Stimulated activated naive CD4-positive, alpha-beta T cell treated with Interleukin-2 at 50 U/mL for 16 hours (primary cell): ENCODE results near the gene GRB14.

ENCODE experiments used
- DNase-seq: peaks from one replicate; lab custom pipeline; 2025; lab: John Stamatoyannopoulos, UW

Gene GRB14

GRCh38 chr2:164613321-164613982 lies 7.8 kb downstream of the GRB14 start:
- DNase-seq: no peak

DNA sequence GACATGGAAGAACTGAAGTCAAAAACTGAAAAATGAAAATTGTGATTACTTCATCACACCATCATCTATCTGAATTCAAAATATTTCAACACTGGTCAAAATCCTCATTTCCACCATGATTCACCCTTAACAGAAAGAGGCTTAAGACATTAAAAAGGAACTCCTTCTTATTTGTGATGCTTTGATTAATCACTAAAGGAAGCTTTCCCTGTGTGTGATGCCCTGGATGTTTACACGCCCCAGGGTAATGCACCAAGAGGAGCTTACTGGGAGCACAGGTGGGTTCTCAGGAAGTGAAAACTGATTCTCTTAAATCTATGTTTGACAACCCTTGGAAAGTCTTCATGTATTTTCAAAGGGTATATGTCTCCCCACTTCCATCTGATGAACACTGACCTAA lies 11.5 kb downstream of the GRB14 start:
- DNase-seq: no peak

GRCh38 chr2:164606557-164606956 lies 14.7 kb downstream of the GRB14 start:
- no peak for DNase-seq

DNA sequence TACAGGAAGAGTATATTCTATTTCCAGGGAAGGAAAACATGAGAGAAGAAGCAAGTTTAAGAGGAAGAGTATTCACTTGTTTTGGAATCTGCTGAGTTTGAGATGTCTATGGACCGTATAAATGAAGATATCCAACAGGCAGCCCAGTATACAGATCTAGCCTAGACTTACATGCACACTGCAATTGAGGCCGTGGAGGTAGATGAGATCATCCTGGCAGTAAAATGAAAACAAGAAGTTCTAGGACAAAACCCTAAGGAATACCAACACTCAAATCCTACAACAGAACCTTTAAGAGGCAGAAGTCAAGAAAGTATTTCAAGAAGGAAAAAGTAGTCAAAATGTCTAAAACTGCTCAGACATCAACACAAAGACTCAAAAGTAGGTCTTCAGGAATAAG lies 16.0 kb downstream of the GRB14 start:
- DNase-seq: no peak

- no peak for DNase-seq
Measured at GRCh38 chr2:164600763-164601162, 20.5 kb downstream of the GRB14 start.

DNA sequence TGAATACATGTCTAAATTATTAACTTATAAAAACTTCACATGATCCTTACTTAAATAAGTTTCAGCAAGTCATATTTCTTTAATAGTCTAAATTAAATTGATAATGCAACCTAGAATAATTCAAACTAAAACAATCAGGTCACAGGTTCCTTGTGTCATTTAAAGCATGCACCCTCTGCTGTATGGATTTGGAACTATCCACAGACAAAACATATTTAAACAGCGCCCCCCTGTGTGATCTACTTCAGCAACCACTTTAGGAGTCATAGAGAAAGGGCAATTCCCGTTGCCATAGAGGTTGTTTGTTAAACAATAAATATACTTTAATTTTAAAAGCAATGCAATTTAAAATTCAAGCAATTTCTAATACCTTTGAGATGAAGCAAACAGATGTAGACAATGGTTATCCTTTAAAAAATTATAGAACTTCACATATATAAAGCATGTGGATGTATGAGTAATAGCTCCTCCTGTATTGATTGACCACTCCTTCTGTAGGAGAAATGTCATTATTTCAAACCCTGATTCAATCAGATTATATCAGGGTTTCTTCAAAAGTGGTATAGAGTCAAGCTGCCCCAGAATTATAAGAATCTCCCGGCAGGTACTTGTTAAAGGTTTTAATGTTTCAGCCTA lies 21.2 kb downstream of the GRB14 start:
- no peak for DNase-seq

GRCh38 chr2:164597983-164598382 lies 23.3 kb downstream of the GRB14 start:
- no peak for DNase-seq

GRCh38 chr2:164595031-164595430 lies 26.3 kb downstream of the GRB14 start:
- DNase-seq: no peak

DNA sequence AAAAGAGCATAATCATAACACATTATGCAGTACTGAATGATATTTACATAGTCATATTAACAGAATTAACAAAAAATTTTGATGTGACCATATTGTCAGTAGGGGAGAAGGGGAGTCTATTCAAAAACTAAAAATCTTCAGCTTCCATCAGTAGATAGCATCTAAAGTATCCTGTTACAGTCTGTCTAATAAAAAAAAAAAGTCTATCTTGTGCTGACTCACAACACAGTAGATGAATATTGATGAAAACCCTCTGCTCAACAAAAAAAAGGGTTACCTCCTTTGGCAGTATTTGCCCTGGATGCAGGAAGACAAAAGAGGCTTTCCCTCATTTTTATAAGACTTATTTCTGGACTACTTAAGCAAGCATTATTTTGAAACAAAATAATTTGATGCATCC lies 27.3 kb downstream of the GRB14 start:
- DNase-seq: no peak

DNA sequence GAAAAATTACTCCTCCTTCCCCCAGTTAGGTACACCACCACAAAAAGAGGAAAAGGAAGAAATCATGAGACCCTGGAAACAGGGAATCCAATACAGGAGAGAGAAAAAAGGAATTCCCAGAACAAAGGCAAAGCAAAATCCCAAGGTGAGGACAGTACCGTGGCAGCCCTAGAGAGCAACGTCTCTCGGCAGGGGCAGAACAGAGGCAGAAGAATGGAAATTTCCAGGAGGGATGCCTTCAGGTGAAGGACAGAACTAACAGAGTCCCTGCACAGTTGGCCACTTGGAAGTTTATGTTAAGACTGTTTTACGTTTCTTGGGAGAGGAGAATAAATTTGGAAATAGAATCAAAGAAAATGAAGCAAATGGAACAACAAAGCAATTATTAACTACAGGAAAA lies 27.7 kb downstream of the GRB14 start:
- DNase-seq: no peak

- no peak for DNase-seq
Measured at GRCh38 chr2:164589522-164589921, 31.8 kb downstream of the GRB14 start.

GRCh38 chr2:164581050-164581449 lies 40.2 kb downstream of the GRB14 start:
- no peak for DNase-seq

DNA sequence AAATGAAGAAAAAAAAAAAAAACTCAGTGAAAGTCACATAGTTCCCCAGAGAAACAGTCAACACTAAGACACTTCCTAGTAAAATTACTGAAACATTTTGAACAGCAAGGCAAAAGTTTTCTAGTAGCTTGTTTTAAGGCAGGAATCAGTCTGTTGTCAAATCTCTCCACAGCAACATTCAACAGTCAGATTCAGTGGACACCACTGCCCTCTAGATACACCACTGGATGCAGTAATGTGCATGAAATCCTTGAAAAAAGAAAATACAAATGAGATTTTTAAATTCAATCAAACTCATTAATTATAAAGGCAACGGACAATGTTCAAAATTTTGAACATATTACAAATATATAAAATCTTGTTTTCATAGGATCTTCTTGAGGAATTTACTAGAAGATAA lies 46.4 kb downstream of the GRB14 start:
- no peak for DNase-seq

DNA sequence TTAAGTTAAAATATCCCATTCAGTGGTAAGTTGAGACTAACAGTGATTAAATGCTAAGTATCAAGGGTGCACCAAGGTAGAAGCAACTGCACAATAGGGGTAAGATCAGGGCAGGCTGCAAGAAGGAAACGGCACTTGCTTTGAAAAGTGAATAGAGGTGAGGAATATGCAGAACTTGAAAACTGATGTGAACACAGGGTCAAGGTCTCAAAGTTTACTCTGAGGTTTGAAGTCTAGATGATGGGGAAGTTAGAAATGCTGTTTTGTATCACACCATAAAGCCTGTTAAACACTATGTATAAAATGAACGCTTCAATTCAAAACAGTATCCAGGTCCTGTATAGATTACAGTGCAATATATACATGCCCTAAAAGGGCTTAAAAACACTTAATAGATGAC lies 50.8 kb downstream of the GRB14 start:
- no peak for DNase-seq

DNA sequence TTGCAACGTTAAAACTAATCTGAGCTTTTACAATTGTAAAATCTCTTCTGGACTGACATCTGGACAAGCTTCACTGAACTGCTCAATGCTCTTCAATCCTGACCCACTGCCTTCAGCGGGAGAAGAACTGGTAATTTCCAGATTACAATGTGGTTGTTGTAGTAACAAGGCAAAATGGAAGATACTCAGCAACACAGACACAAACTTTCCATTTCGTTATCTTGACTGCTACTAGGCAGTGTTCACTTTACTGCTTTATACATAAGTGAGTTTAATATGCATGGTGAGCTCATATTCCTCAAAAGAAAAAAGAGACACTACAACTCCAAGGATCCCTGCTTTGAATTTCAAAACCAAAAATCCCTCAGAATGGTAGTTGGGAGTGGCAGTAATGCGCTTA lies 51.9 kb downstream of the GRB14 start:
- DNase-seq: no peak

DNA sequence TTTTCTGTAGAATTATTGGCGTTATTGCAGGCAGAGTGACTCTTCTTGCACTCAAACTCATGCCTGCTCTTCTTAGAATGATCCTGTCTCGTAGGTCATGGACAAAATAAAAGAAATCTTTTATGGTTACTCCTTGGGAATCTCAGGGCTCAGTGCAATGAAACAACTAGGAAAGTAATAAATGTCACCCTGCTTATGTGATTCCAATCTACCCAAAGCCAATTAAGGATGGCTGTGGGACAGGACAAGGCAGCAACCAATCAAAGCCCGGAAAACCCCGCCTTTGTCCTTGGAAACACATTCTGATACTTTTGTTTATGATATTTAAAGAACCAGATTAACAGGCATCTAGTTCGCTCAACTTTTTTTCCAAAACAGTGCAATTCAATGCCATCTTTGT lies 53.0 kb downstream of the GRB14 start:
- no peak for DNase-seq

DNA sequence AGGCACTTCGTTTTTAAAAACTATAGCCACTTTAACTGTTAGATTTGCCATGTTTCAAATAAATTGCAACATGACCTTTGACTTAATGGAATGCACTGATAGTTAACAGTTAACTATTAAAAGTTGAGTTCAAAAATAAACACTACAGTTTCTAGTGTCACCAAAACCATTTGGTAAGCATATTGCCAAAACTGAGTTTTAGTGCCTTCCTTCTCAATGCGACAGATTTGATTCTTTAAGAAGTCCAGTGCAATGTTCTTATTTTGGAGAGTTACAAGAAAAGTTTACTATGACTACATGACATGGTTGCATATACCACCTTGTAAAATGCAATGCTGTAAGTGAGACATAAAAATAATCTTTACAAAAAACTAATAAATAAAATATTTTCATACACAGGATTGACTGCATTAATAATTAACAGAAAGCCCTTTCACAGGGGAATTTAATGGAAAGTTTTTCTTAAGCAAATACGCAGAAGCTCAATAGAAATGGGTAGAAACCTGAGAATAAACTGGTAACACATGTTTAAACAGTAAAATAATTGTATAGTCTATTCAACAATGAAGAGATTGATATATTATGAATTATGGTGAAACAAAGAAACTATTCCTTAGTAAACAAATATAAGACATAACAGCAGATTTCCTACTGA lies 53.8 kb downstream of the GRB14 start:
- no peak for DNase-seq

- DNase-seq: no peak
Measured at GRCh38 chr2:164565359-164565758, 55.9 kb downstream of the GRB14 start.

DNA sequence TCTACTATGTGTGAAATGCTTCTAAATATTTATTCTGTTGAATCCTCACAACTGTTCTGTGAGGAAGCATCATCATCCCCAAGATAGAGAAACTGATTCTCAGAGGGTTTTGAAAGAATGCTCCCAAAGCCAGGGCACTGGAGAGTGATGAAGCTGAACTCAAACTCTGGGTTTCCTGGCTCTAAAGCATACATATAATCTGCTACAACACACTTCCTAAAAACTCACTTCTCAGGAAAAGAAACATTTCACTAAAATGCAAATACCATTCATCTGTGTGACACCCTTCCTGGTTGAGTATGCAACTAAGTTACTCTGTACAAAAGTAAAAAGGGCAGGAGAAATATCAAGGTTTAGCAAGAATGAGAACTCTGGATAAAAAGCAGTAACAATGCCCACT lies 58.6 kb downstream of the GRB14 start:
- DNase-seq: no peak

GRCh38 chr2:164561991-164562390 lies 59.3 kb downstream of the GRB14 start:
- no peak for DNase-seq

GRCh38 chr2:164561416-164561815 lies 59.9 kb downstream of the GRB14 start:
- no peak for DNase-seq

- no peak for DNase-seq
Measured at GRCh38 chr2:164560902-164561301, 60.4 kb downstream of the GRB14 start.

DNA sequence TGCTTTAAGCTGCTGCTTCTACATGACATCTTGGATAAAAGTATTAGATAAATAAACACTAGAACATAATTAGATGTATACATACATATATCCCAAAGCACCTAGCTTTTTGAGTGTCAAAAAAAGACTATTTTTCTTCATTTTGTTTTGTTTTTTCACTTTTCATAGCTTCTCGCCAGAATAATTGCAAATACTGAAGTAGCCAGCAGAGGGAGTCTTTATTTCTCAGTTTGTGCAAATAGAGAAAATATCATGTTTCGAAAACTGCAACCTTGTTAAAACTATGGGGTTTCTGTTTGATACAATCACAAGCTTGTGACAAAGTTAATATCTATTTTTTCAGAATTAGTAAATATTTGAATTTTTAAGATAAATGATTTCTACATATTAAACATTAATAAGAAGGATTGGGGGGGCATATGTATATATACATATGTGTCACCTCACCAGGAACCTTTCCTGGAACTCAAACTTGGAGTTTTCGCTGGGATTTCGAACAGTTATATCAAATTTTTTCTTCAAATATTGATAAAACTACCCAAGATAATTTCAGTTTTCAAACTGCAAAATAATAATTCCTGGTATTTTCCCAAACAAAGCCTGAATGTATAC lies 61.0 kb downstream of the GRB14 start:
- no peak for DNase-seq
